ENCODE results near the gene GRID1.
"Not testable (repeated sequence)": the region's sequence is repeated elsewhere in the genome, so short reads cannot be mapped to it uniquely, and the experiment has no call there.

The GRID1 gene

GRCh38 chr10:86182150-86182549 lies 184.4 kb downstream of the GRID1 start:
- no peak for DNase-seq (ENCODE audit: insufficient read length, low spot score)
- FAIRE-seq, result no peak
- TF ChIP-seq TAF1 (IDR thresholded peaks at IDR 0.05; ENCODE audit: low read depth, low read length), result no peak
- no peak for TF ChIP-seq POU2F2 (IDR thresholded peaks at IDR 0.05; ENCODE audit: low read depth, low read length)
- TF ChIP-seq POLR2A (IDR thresholded peaks at IDR 0.05; ENCODE audit: low read depth, low read length), result no peak
- TF ChIP-seq PAX5 (IDR thresholded peaks at IDR 0.05; ENCODE audit: insufficient read depth, low read length, severe bottlenecking), result no peak

- FAIRE-seq, result no peak
- no peak for TF ChIP-seq POLR2AphosphoS5 (IDR thresholded peaks at IDR 0.05; ENCODE audit: low read depth, low read length)
- no peak for TF ChIP-seq POU2F2 (IDR thresholded peaks at IDR 0.05; ENCODE audit: low read depth, low read length)
- TF ChIP-seq POLR2A (IDR thresholded peaks at IDR 0.05; ENCODE audit: low read depth, low read length), result no peak
- TF ChIP-seq SPI1 (IDR thresholded peaks at IDR 0.05; ENCODE audit: low read depth, low read length), result no peak
- no peak for TF ChIP-seq PAX5 (IDR thresholded peaks at IDR 0.05; ENCODE audit: insufficient read depth, low read length, severe bottlenecking)
- no peak for TF ChIP-seq TAF1 (IDR thresholded peaks at IDR 0.05; ENCODE audit: low read depth, low read length)
Observed at GRCh38 chr10:86180861-86181260, 185.7 kb downstream of the GRID1 start.

GRCh38 chr10:86179961-86180360 lies 186.6 kb downstream of the GRID1 start:
- FAIRE-seq, result no peak
- no peak for TF ChIP-seq SPI1 (IDR thresholded peaks at IDR 0.05; ENCODE audit: low read depth, low read length)
- DNase-seq (ENCODE audit: insufficient read length, low spot score), result no peak

More at GRCh38 chr10:86180861-86181260, 185.7 kb downstream of the GRID1 start:
- no peak for DNase-seq (ENCODE audit: insufficient read length, low spot score)

GRCh38 chr10:86179153-86179524 lies 187.5 kb downstream of the GRID1 start:
- FAIRE-seq (no peak), DNase-seq (ENCODE audit: insufficient read length, low spot score) (no peak)

GRCh38 chr10:86178401-86179152 lies 188.0 kb downstream of the GRID1 start:
- TF ChIP-seq POLR2AphosphoS5 (IDR thresholded peaks at IDR 0.05; ENCODE audit: low read depth, low read length) (no peak), POLR2A (IDR thresholded peaks at IDR 0.05; ENCODE audit: low read depth, low read length) (no peak), PAX5 (IDR thresholded peaks at IDR 0.05; ENCODE audit: insufficient read depth, low read length, severe bottlenecking) (no peak), TAF1 (IDR thresholded peaks at IDR 0.05; ENCODE audit: low read depth, low read length) (no peak), POU2F2 (IDR thresholded peaks at IDR 0.05; ENCODE audit: low read depth, low read length) (no peak), SPI1 (IDR thresholded peaks at IDR 0.05; ENCODE audit: low read depth, low read length) (no peak)
- DNase-seq (ENCODE audit: insufficient read length, low spot score) (peak; percentile 35), FAIRE-seq (no peak)

More at GRCh38 chr10:86179153-86179524, 187.5 kb downstream of the GRID1 start:
- TF ChIP-seq POLR2AphosphoS5 (IDR thresholded peaks at IDR 0.05; ENCODE audit: low read depth, low read length) (no peak), PAX5 (IDR thresholded peaks at IDR 0.05; ENCODE audit: insufficient read depth, low read length, severe bottlenecking) (no peak), POU2F2 (IDR thresholded peaks at IDR 0.05; ENCODE audit: low read depth, low read length) (no peak), POLR2A (IDR thresholded peaks at IDR 0.05; ENCODE audit: low read depth, low read length) (no peak), SPI1 (IDR thresholded peaks at IDR 0.05; ENCODE audit: low read depth, low read length) (no peak), TAF1 (IDR thresholded peaks at IDR 0.05; ENCODE audit: low read depth, low read length) (no peak)

GRCh38 chr10:86177537-86178155 lies 188.9 kb downstream of the GRID1 start:
- DNase-seq (ENCODE audit: insufficient read length, low spot score) (no peak), FAIRE-seq (no peak)
- TF ChIP-seq POLR2AphosphoS5 (IDR thresholded peaks at IDR 0.05; ENCODE audit: low read depth, low read length), result no peak
- TF ChIP-seq PAX5 (IDR thresholded peaks at IDR 0.05; ENCODE audit: insufficient read depth, low read length, severe bottlenecking), result no peak
- no peak for TF ChIP-seq TAF1 (IDR thresholded peaks at IDR 0.05; ENCODE audit: low read depth, low read length)
- TF ChIP-seq POLR2A (IDR thresholded peaks at IDR 0.05; ENCODE audit: low read depth, low read length), result no peak
- TF ChIP-seq POU2F2 (IDR thresholded peaks at IDR 0.05; ENCODE audit: low read depth, low read length), result no peak
- TF ChIP-seq SPI1 (IDR thresholded peaks at IDR 0.05; ENCODE audit: low read depth, low read length), result no peak

GRCh38 chr10:86176850-86177536 lies 189.6 kb downstream of the GRID1 start:
- no peak for DNase-seq (ENCODE audit: insufficient read length, low spot score)
- no peak for TF ChIP-seq POLR2AphosphoS5 (IDR thresholded peaks at IDR 0.05; ENCODE audit: low read depth, low read length)
- TF ChIP-seq POLR2A (IDR thresholded peaks at IDR 0.05; ENCODE audit: low read depth, low read length), result no peak
- TF ChIP-seq TAF1 (IDR thresholded peaks at IDR 0.05; ENCODE audit: low read depth, low read length), result no peak
- no peak for TF ChIP-seq SPI1 (IDR thresholded peaks at IDR 0.05; ENCODE audit: low read depth, low read length)
- no peak for TF ChIP-seq POU2F2 (IDR thresholded peaks at IDR 0.05; ENCODE audit: low read depth, low read length)
- TF ChIP-seq PAX5 (IDR thresholded peaks at IDR 0.05; ENCODE audit: insufficient read depth, low read length, severe bottlenecking), result no peak
- FAIRE-seq, result no peak

GRCh38 chr10:86175476-86175875 lies 191.1 kb downstream of the GRID1 start:
- not testable (repeated sequence) for FAIRE-seq; DNase-seq (ENCODE audit: insufficient read length, low spot score)

- TF ChIP-seq PAX5 (IDR thresholded peaks at IDR 0.05; ENCODE audit: insufficient read depth, low read length, severe bottlenecking), result no peak
- TF ChIP-seq POLR2AphosphoS5 (IDR thresholded peaks at IDR 0.05; ENCODE audit: low read depth, low read length), result no peak
- TF ChIP-seq SPI1 (IDR thresholded peaks at IDR 0.05; ENCODE audit: low read depth, low read length), result no peak
- no peak for TF ChIP-seq POLR2A (IDR thresholded peaks at IDR 0.05; ENCODE audit: low read depth, low read length)
- no peak for TF ChIP-seq TAF1 (IDR thresholded peaks at IDR 0.05; ENCODE audit: low read depth, low read length)
- TF ChIP-seq POU2F2 (IDR thresholded peaks at IDR 0.05; ENCODE audit: low read depth, low read length), result no peak
- DNase-seq (ENCODE audit: insufficient read length, low spot score), result no peak
- FAIRE-seq, result no peak
Observed at GRCh38 chr10:86172301-86172700, 194.3 kb downstream of the GRID1 start.

Measured in GM12891 (cell line).